ENCODE results near the gene RPSA.
"Not testable (repeated sequence)": the region's sequence is repeated elsewhere in the genome, so short reads cannot be mapped to it uniquely, and the experiment has no call there.

The RPSA gene

DNA sequence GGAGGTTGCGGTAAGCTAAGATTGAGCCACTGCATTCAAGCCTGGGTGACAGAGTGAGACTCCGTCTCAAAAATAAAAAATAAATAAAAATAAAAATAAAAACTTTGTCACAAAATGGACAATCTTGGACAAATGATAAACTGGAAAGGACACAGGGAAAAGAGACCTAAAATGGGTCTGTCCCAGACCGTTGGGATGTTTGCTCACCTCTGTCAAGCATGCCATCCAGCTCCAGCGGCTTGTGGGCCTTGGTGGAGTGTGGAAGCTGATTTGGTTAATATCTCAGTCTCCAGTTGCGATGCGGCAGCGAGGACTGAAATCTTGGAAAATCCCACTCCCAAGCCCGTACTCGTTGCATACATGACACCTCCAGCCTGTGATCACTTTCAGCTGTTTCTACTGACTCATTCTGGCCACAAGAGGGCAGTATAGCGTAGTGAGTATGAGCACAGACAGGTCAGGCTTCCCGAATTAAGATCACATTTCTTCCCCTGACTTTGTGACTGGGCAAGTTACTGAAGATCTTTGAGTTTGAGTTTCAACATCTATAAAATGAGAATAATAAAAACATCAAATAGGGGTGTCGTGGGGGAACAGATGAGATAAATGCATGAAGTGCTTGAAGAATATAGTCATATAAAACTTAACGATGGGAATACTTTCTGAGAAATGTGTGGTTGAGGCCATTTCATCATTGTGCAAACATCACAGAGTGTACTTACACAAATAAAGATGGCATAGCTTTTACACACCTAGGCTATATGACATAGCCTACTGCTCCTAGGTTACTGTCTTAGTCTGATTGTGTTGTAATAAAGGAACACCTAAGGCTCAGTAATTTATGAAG lies 41.3 kb downstream of the RPSA start:
- TF ChIP-seq FOXP2 (optimal IDR thresholded peaks at IDR 0.05; ENCODE audit: control extremely low read depth, extremely low read length, insufficient read depth): no peak
- no peak for TF ChIP-seq EZH2 (IDR thresholded peaks at IDR 0.05)
- TF ChIP-seq POLR2AphosphoS5 (IDR thresholded peaks at IDR 0.05; ENCODE audit: borderline replicate concordance, low read depth, low read length): no peak
- DNase-seq (ENCODE audit: low read depth, low spot score): no peak
- no peaks in the 10 kb centered on the region for H3K36me3 ChIP-seq (ENCODE audit: insufficient read depth, low read length)
- H3K9ac ChIP-seq (ENCODE audit: insufficient read length): no peak overlapping the region
- H3K27ac ChIP-seq: no peak overlapping the region
- H3K4me3 ChIP-seq: no peak overlapping the region
- H3K9me3 ChIP-seq (ENCODE audit: low read depth, low read length): no peaks in the 10 kb centered on the region

- H3K4me3 ChIP-seq: no peak overlapping the region
- no peak overlapping the region for H3K9ac ChIP-seq (ENCODE audit: insufficient read length)
- TF ChIP-seq POLR2AphosphoS5 (IDR thresholded peaks at IDR 0.05; ENCODE audit: borderline replicate concordance, low read depth, low read length) (no peak), EZH2 (IDR thresholded peaks at IDR 0.05) (no peak), FOXP2 (optimal IDR thresholded peaks at IDR 0.05; ENCODE audit: control extremely low read depth, extremely low read length, insufficient read depth) (no peak)
- H3K9me3 ChIP-seq (ENCODE audit: low read depth, low read length): no peaks in the 10 kb centered on the region
- no peaks in the 10 kb centered on the region for H3K36me3 ChIP-seq (ENCODE audit: insufficient read depth, low read length)
- no peak for DNase-seq (ENCODE audit: low read depth, low spot score)
- no peak overlapping the region for H3K27ac ChIP-seq
These were observed 42.1 kb downstream of the RPSA start for GRCh38 chr3:39448506-39449233.

DNA sequence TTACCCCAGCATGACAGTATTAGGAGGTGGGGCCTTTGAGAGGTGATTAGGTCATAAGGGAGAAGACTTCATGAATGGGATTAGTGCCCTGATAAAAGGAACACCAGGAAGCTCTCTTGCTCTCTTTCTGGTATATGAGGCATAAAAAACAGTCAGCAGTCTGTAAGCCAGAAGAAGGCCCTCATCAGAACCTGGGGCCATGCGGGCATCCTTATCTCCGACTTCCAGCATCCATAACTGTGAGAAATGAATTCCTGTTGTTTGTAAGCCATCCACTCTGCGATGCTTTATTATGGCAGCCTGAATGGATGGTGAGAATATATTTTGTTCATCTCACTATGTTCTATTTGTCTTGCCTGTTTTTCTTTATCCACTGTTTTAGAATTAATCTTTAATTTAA lies 43.3 kb downstream of the RPSA start:
- Histone ChIP-seq H3K36me3 (ENCODE audit: insufficient read depth, low read length) (no peaks in the 10 kb centered on the region), H3K27ac (no peak overlapping the region), H3K9me3 (ENCODE audit: low read depth, low read length) (no peaks in the 10 kb centered on the region), H3K9ac (ENCODE audit: insufficient read length) (no peak overlapping the region), H3K4me3 (no peak overlapping the region)
- no peak for TF ChIP-seq EZH2 (IDR thresholded peaks at IDR 0.05)
- TF ChIP-seq FOXP2 (optimal IDR thresholded peaks at IDR 0.05; ENCODE audit: control extremely low read depth, extremely low read length, insufficient read depth): no peak
- TF ChIP-seq POLR2AphosphoS5 (IDR thresholded peaks at IDR 0.05; ENCODE audit: borderline replicate concordance, low read depth, low read length): no peak
- no peak for DNase-seq (ENCODE audit: low read depth, low spot score)

DNA sequence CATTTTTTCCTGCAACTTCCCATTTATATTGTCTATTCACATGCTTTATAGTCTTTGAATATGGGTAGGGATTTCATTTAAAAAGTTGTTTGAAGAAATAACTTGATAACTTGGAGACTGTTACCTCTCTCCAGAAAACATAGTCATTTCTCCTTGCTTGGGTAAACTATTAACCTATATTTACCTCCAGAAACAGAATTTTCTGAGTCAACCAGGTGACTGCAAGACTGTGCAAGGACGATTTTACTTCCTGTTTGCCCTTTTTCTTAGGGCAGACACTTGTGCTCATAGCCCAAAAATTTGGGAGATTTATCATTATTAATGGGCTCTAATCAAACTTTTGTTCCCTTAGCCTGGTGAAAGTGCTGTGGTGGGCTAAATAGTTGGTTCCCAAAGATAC lies 46.6 kb downstream of the RPSA start:
- H3K9me3 ChIP-seq (ENCODE audit: low read depth, low read length): no peaks in the 10 kb centered on the region
- no peak overlapping the region for H3K27ac ChIP-seq
- no peaks in the 10 kb centered on the region for H3K36me3 ChIP-seq (ENCODE audit: insufficient read depth, low read length)
- DNase-seq (ENCODE audit: low read depth, low spot score): no peak
- H3K4me3 ChIP-seq: no peak overlapping the region
- no peak overlapping the region for H3K9ac ChIP-seq (ENCODE audit: insufficient read length)
- TF ChIP-seq EZH2 (IDR thresholded peaks at IDR 0.05): no peak
- no peak for TF ChIP-seq POLR2AphosphoS5 (IDR thresholded peaks at IDR 0.05; ENCODE audit: borderline replicate concordance, low read depth, low read length)
- no peak for TF ChIP-seq FOXP2 (optimal IDR thresholded peaks at IDR 0.05; ENCODE audit: control extremely low read depth, extremely low read length, insufficient read depth)

GRCh38 chr3:39453872-39454271 lies 47.4 kb downstream of the RPSA start:
- H3K36me3 ChIP-seq (ENCODE audit: insufficient read depth, low read length); H3K9ac ChIP-seq (ENCODE audit: insufficient read length); DNase-seq (ENCODE audit: low read depth, low spot score): not testable (repeated sequence)

DNA sequence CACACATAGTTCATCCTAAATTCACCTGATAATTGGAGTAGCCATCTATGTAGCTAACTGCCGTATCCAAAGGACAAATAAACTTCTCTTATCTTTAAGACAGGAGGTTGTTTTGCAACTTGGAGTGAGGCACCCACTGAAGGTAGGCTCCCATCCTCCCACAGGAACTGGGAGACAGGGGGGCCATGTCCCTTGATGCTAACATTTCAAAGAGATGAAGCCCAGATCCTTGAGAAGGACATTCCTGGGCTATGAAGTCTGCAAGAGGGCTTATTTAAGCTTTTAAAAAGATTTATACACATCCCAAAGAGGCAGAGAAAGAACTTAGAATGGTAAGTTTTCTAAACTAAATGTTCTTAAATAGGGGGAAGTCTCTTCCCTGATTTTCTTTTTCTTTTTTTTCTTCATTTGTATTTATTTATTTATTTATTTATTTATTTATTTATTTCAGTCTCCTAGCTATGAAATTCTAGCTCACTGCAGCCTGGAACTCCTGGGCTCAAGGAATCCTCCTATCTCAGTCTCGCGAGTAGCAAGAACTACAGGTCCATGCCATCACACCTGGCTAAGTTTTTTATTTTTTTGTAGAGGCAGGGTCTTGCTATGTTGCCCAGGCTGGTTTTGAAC lies 48.2 kb downstream of the RPSA start:
- H3K9ac ChIP-seq (ENCODE audit: insufficient read length): no peak overlapping the region

More at GRCh38 chr3:39453872-39454271, 47.4 kb downstream of the RPSA start:
- not testable (repeated sequence) for H3K9me3 ChIP-seq (ENCODE audit: low read depth, low read length); H3K4me3 ChIP-seq; H3K27ac ChIP-seq

DNA sequence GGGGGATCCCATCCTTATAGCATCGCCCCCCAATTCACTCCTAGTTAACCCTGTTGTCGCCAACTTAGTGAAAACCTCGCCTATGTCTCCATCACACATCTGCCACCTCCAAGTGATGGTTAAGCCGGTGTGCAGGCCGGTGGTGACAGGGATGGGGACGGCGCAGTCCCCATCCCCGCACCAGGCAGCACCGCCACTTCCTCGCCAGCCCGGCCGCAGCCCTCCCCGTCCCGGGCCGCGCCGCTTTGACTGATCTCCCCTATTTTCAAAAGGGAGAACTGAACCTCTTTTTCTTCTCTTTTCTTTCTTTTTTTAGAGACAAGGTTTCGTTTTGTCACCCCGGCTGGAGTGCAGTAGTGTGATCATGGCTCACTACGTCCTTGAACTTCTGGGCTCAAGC lies 49.6 kb downstream of the RPSA start:
- no peak overlapping the region for H3K9ac ChIP-seq (ENCODE audit: insufficient read length)
- no peak for TF ChIP-seq POLR2AphosphoS5 (IDR thresholded peaks at IDR 0.05; ENCODE audit: borderline replicate concordance, low read depth, low read length)
- no peak for TF ChIP-seq FOXP2 (optimal IDR thresholded peaks at IDR 0.05; ENCODE audit: control extremely low read depth, extremely low read length, insufficient read depth)
- TF ChIP-seq EZH2 (IDR thresholded peaks at IDR 0.05): no peak

More for the DNA sequence above, 48.2 kb downstream of the RPSA start:
- H3K4me3 ChIP-seq: no peak overlapping the region
- no peak for TF ChIP-seq FOXP2 (optimal IDR thresholded peaks at IDR 0.05; ENCODE audit: control extremely low read depth, extremely low read length, insufficient read depth)
- H3K9me3 ChIP-seq (ENCODE audit: low read depth, low read length): no peaks in the 10 kb centered on the region
- DNase-seq (ENCODE audit: low read depth, low spot score): no peak
- H3K27ac ChIP-seq: no peak overlapping the region
- H3K36me3 ChIP-seq (ENCODE audit: insufficient read depth, low read length): no peaks in the 10 kb centered on the region

GRCh38 chr3:39457361-39457760 lies 50.8 kb downstream of the RPSA start:
- no peak for DNase-seq (ENCODE audit: low read depth, low spot score)
- Histone ChIP-seq H3K4me3 (no peak overlapping the region), H3K9me3 (ENCODE audit: low read depth, low read length) (no peaks in the 10 kb centered on the region), H3K36me3 (ENCODE audit: insufficient read depth, low read length) (no peaks in the 10 kb centered on the region), H3K27ac (no peak overlapping the region), H3K9ac (ENCODE audit: insufficient read length) (no peak overlapping the region)
- TF ChIP-seq FOXP2 (optimal IDR thresholded peaks at IDR 0.05; ENCODE audit: control extremely low read depth, extremely low read length, insufficient read depth) (no peak), EZH2 (IDR thresholded peaks at IDR 0.05) (no peak), POLR2AphosphoS5 (IDR thresholded peaks at IDR 0.05; ENCODE audit: borderline replicate concordance, low read depth, low read length) (no peak)

More for the DNA sequence above, 49.6 kb downstream of the RPSA start:
- Histone ChIP-seq H3K27ac (no peak overlapping the region), H3K9me3 (ENCODE audit: low read depth, low read length) (no peaks in the 10 kb centered on the region), H3K4me3 (no peak overlapping the region), H3K36me3 (ENCODE audit: insufficient read depth, low read length) (no peaks in the 10 kb centered on the region)
- DNase-seq (ENCODE audit: low read depth, low spot score): no peak

DNA sequence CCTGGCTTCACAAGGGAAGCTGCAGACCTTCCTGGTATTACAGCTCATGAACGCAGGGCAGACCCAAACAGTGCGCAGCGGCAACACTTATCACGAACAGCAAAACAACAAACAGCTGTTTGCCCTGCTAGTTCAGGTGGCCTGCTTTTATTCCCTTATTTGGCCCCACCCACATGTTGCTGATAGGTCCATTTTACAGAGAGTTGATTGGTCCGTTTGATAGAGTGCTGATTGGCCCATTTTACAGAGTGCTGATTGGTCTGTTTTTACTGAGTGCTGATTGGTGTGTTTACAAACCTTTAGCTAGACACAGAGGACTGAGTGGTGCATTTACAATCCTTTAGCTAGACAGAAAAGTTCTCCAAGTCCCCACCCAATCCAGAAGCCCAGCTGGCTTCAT lies 52.1 kb downstream of the RPSA start:
- H3K9me3 ChIP-seq (ENCODE audit: low read depth, low read length); H3K9ac ChIP-seq (ENCODE audit: insufficient read length); H3K4me3 ChIP-seq; H3K36me3 ChIP-seq (ENCODE audit: insufficient read depth, low read length); H3K27ac ChIP-seq; DNase-seq (ENCODE audit: low read depth, low spot score): not testable (repeated sequence)

Measured in SK-N-MC (cell line).